ENCODE results near the gene NAMPT.
A peak's percentile ranks its signal among the peaks of the same experiment; 100 is the strongest.

DNA sequence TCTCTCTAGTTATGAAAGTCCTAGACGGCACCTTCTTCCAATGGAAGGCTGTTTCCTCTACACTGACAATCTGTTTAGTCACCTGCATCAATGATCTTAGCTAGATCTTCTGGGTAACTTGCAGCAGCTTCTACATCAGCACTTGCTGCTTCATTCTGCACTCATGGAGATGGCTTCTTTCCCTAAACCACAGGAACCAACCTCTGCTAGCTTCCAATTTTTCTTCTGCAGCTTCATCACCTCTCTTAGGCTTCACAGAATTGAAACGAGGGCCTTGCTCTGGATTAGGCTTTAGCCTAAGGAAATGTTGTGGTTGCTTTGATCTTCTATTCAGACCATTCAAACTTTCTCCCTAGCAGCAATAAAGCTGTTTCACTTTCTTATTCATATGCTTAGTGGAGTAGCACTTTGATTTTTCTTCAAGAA is 24.6 kb downstream of the NAMPT start:
- TF ChIP-seq POLR2A (IDR thresholded peaks at IDR 0.05; ENCODE audit: low read depth, low read length) = no peak
- 0 out of 2 replicates have a peak, but pooled peaks have one; percentile 37 for TF ChIP-seq POLR2AphosphoS5 (IDR thresholded peaks at IDR 0.05; ENCODE audit: low read depth, low read length)
